VCaP (cell line): ENCODE measurements around the gene IL17RD.

ENCODE experiments used
- H3K27ac ChIP-seq: fragments of 450-650 bp; 2 replicates; pipeline ENCODE4 v1.5.1; 2017
- CTCF ChIP-seq: fragments of 450-650 bp; conservative IDR thresholded peaks from 2 replicates; pipeline ENCODE4 v1.5.1; 2017; ENCODE audit warnings: mild to moderate bottlenecking, moderate library complexity

IL17RD gene

GRCh38 chr3:57150113-57150581, 15.0 kb downstream of the IL17RD start:
- no peak for TF ChIP-seq CTCF
- H3K27ac ChIP-seq = no peak overlapping the region

- H3K27ac ChIP-seq = peak overlapping the region; percentile 71
- no peak for TF ChIP-seq CTCF
These were observed 18.1 kb downstream of the IL17RD start for GRCh38 chr3:57147071-57147470.

- no peak overlapping the region for H3K27ac ChIP-seq
- TF ChIP-seq CTCF = no peak
These were observed 19.3 kb downstream of the IL17RD start for GRCh38 chr3:57145852-57146251.

- no peak overlapping the region for H3K27ac ChIP-seq
- no peak for TF ChIP-seq CTCF
These were observed 20.2 kb downstream of the IL17RD start for GRCh38 chr3:57144952-57145351.

- TF ChIP-seq CTCF = no peak
- H3K27ac ChIP-seq = no peak overlapping the region
These were observed 21.2 kb downstream of the IL17RD start for GRCh38 chr3:57143886-57144459.

- no peak for TF ChIP-seq CTCF
- H3K27ac ChIP-seq = peak overlapping the region; percentile 34
These were observed 22.8 kb downstream of the IL17RD start for GRCh38 chr3:57142411-57142723.

- H3K27ac ChIP-seq = peak overlapping the region; percentile 34
- TF ChIP-seq CTCF = peak; percentile 49
These were observed 23.3 kb downstream of the IL17RD start for GRCh38 chr3:57141719-57142410.
